ENCODE measurements around the gene SFT2D2.

DNA sequence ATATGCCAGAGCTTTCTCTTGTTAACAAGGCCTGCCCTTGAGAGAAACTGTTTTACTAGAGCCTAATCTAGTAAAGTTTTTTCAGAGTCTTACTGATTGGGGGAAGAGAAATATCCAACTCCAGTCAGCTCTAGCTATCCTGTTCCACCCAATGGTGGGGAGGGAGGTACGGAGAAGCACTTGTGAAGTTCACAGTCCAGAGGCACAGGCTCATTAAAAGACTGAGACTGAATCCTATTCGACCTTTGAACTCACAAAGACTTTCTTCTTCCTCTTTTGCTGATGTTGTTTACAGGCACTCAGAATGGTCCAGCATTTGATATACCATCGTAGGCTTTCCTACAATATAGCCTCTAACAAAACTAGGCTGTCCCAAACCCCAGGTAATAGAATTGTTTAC lies 15.5 kb upstream of the SFT2D2 start:
- TF ChIP-seq, protein P1, sequence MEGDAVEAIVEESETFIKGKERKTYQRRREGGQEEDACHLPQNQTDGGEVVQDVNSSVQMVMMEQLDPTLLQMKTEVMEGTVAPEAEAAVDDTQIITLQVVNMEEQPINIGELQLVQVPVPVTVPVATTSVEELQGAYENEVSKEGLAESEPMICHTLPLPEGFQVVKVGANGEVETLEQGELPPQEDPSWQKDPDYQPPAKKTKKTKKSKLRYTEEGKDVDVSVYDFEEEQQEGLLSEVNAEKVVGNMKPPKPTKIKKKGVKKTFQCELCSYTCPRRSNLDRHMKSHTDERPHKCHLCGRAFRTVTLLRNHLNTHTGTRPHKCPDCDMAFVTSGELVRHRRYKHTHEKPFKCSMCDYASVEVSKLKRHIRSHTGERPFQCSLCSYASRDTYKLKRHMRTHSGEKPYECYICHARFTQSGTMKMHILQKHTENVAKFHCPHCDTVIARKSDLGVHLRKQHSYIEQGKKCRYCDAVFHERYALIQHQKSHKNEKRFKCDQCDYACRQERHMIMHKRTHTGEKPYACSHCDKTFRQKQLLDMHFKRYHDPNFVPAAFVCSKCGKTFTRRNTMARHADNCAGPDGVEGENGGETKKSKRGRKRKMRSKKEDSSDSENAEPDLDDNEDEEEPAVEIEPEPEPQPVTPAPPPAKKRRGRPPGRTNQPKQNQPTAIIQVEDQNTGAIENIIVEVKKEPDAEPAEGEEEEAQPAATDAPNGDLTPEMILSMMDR (IDR thresholded peaks at IDR 0.05): no peak
- TF ChIP-seq EP300 (IDR thresholded peaks at IDR 0.05) (no peak), POLR2AphosphoS5 (IDR thresholded peaks at IDR 0.05) (no peak)
